Endodermal cell (in vitro differentiated cells): ENCODE data around the gene UGT3A2. TPM values are rescaled to one million over a fixed set of nuclear protein-coding genes. Genes with fewer than 3 reads are reported as not detected.

Source experiments
- DNase-seq: peaks from one replicate; pipeline ENCODE4 v3.0.0-alpha.2; 2017
- H3K27ac ChIP-seq: 2 replicates; pipeline ENCODE4 v1.5.1; 2013; ENCODE audit warnings: mild to moderate bottlenecking, low read depth, low read length, moderate library complexity
- H3K27me3 ChIP-seq: 2 replicates; pipeline ENCODE4 v1.6.1; 2013; ENCODE audit warnings: mild to moderate bottlenecking, low read length, moderate library complexity; ENCODE audit not compliant: insufficient read depth, control insufficient read depth, poor library complexity, severe bottlenecking
- H3K36me3 ChIP-seq: 2 replicates; pipeline ENCODE4 v1.7.0; 2013; ENCODE audit warnings: mild to moderate bottlenecking, low read length, moderate library complexity; ENCODE audit not compliant: control insufficient read depth, insufficient read depth
- H3K4me1 ChIP-seq: one replicate; pipeline ENCODE4 v1.7.0; 2013; ENCODE audit warnings: low read length; ENCODE audit not compliant: control insufficient read depth, insufficient read depth
- H3K4me3 ChIP-seq: 2 replicates; pipeline ENCODE4 v1.5.1; 2013; ENCODE audit warnings: mild to moderate bottlenecking, low read length, moderate library complexity
- H3K9ac ChIP-seq: 2 replicates; pipeline ENCODE4 v1.6.1; 2013; ENCODE audit warnings: mild to moderate bottlenecking, low read length, moderate library complexity; ENCODE audit not compliant: poor library complexity, severe bottlenecking; ENCODE audit errors: extremely low read depth
- H3K9me3 ChIP-seq: 2 replicates; pipeline ENCODE4 v1.6.1; 2013; ENCODE audit warnings: mild to moderate bottlenecking, low read length, moderate library complexity; ENCODE audit not compliant: control insufficient read depth
- H3K27ac Mint-ChIP-seq: 2 replicates; pipeline ENCODE4 v1.8.0; 2020; ENCODE audit warnings: mixed read lengths
- H3K27me3 Mint-ChIP-seq: 2 replicates; pipeline ENCODE4 v1.8.0; 2021; ENCODE audit warnings: mild to moderate bottlenecking, mixed read lengths; ENCODE audit not compliant: insufficient read depth
- H3K36me3 Mint-ChIP-seq: 2 replicates; pipeline ENCODE4 v1.8.0; 2020; ENCODE audit warnings: low read depth, mixed read lengths
- H3K4me1 Mint-ChIP-seq: 2 replicates; pipeline ENCODE4 v1.8.0; 2020; ENCODE audit warnings: mixed read lengths
- H3K4me3 Mint-ChIP-seq: 2 replicates; pipeline ENCODE4 v1.8.0; 2020; ENCODE audit warnings: mild to moderate bottlenecking, moderate library complexity, mixed read lengths
- H3K9me3 Mint-ChIP-seq: 2 replicates; pipeline ENCODE4 v1.8.0; 2020; ENCODE audit warnings: mild to moderate bottlenecking, mixed read lengths
- CTCF ChIP-seq: fragments of 200-600 bp; sonication (generic); conservative IDR thresholded peaks from 2 replicates; pipeline ENCODE4 v1.5.0; 2021; ENCODE audit warnings: antibody characterized with exemption, mild to moderate bottlenecking
- WGBS, 2 experiments: methylation state at CpG; one replicate each; pipeline versions ENCODE4 v1.1.5 to v1.1.7; 2013; ENCODE audit warnings: missing lambda C conversion rate in 2 of 2, mixed read lengths in 1 of 2; ENCODE audit not compliant: insufficient coverage in 1 of 2, insufficient read length in 1 of 2; 5-methylcytosine and 5-hydroxymethylcytosine counted together
- total RNA-seq, 2 donors: library from RNA; stranded (reverse); fragmentation: NEBNext Ultra II Directional in 1 of 2; extraction: Animal tissue kit (Norgen Biotek cat#: 25700) in 1 of 2; gene quantifications; 2 replicates in 1 of 2; 3 replicates in 1 of 2; pipeline ENCODE4 v1.2.1, GENCODE V29; 2021

Gene UGT3A2
- total RNA-seq, 2 donors from 2014 or later = 15.5 to 25.3 TPM

- Histone ChIP-seq H3K9me3 (peaks cover 45% of the 10 kb centered on the region), H3K27ac (no peak overlapping the region), H3K4me3 (no peak overlapping the region), H3K36me3 (no peaks in the 10 kb centered on the region), H3K4me1 (no peaks in the 10 kb centered on the region), H3K27me3 (peaks cover 5% of the 10 kb centered on the region), H3K9ac (no peak overlapping the region)
- no peak for DNase-seq
- no peak overlapping the region for H3K27ac Mint-ChIP-seq
- peaks cover 3% of the 10 kb centered on the region for H3K27me3 Mint-ChIP-seq
- no peak overlapping the region for H3K4me3 Mint-ChIP-seq
- H3K4me1 Mint-ChIP-seq = no peaks in the 10 kb centered on the region
- H3K36me3 Mint-ChIP-seq = no peaks in the 10 kb centered on the region
- 88 to 100% methylated on average over 1 of the region's 1 CpG for WGBS, 2 experiments
- peaks cover 59% of the 10 kb centered on the region for H3K9me3 Mint-ChIP-seq
- TF ChIP-seq CTCF = no peak
Observed at GRCh38 chr5:36017004-36017403, 49.7 kb downstream of the UGT3A2 start.

- H3K4me1 Mint-ChIP-seq = no peaks in the 10 kb centered on the region
- Histone ChIP-seq H3K4me1 (no peaks in the 10 kb centered on the region), H3K27me3 (peaks cover 5% of the 10 kb centered on the region), H3K36me3 (no peaks in the 10 kb centered on the region), H3K9ac (no peak overlapping the region), H3K27ac (no peak overlapping the region), H3K9me3 (peaks cover 58% of the 10 kb centered on the region), H3K4me3 (no peak overlapping the region)
- no peaks in the 10 kb centered on the region for H3K27me3 Mint-ChIP-seq
- no peak for TF ChIP-seq CTCF
- no peak overlapping the region for H3K27ac Mint-ChIP-seq
- peaks cover 77% of the 10 kb centered on the region for H3K9me3 Mint-ChIP-seq
- DNase-seq = no peak
- 80 to 87% methylated on average over 1 to 2 of the region's 2 CpGs for WGBS, 2 experiments
- no peaks in the 10 kb centered on the region for H3K36me3 Mint-ChIP-seq
- H3K4me3 Mint-ChIP-seq = no peak overlapping the region
Observed at GRCh38 chr5:36013182-36013581, 53.5 kb downstream of the UGT3A2 start.

- no peak overlapping the region for H3K27ac Mint-ChIP-seq
- H3K27me3 ChIP-seq = no peaks in the 10 kb centered on the region
- H3K4me3 ChIP-seq = no peak overlapping the region
- H3K36me3 ChIP-seq = no peaks in the 10 kb centered on the region
- WGBS, 2 experiments = 68% methylated on average over 1 of the region's 1 CpG; no CpG with 5 or more reads in 1 of the 2 experiments
- H3K27ac ChIP-seq = no peak overlapping the region
- no peaks in the 10 kb centered on the region for H3K4me1 ChIP-seq
- no peak overlapping the region for H3K9ac ChIP-seq
- no peaks in the 10 kb centered on the region for H3K4me1 Mint-ChIP-seq
- no peak overlapping the region for H3K4me3 Mint-ChIP-seq
- no peak for DNase-seq
- peaks cover 52% of the 10 kb centered on the region for H3K9me3 ChIP-seq
- peaks cover 62% of the 10 kb centered on the region for H3K9me3 Mint-ChIP-seq
- H3K36me3 Mint-ChIP-seq = no peaks in the 10 kb centered on the region
- no peaks in the 10 kb centered on the region for H3K27me3 Mint-ChIP-seq
- TF ChIP-seq CTCF = no peak
Observed at GRCh38 chr5:36009698-36010097, 57.0 kb downstream of the UGT3A2 start.
